NCI-H82 treated with DMSO at 0.1 percent for 48 hours (cell line): ENCODE measurements around the gene DLG2.
A peak's percentile ranks its signal among the peaks of the same experiment; 100 is the strongest.
"Not testable (repeated sequence)": the region's sequence is repeated elsewhere in the genome, so short reads cannot be mapped to it uniquely, and the experiment has no call there.

ENCODE experiments used
- DNase-seq: peaks from one replicate; lab custom pipeline; 2025; ENCODE audit not compliant: unreplicated experiment; lab: John Stamatoyannopoulos, UW

The DLG2 gene

DNA sequence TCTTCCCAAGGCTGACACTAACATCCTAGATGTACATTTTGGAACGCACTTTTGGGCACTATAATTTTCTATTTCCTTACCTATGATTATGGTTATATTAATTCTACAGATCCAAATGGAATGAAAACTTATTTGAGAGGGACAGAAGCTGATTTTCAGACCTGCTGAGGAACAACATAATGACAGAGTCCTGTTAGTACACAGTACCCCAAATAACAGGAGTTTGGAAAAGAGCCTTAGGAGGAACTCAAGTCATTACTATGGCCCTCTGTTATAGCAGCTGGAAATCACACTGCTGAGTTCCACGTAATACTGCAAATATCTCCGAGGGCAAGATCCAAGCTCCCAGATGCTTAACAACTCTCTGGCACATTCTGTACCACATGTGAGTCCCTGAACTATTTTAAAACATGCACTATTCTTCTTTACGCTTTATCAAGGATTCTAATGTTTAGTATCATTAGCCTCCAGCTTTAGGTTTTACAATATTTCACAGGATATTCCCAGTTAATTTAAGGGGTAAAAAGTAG lies 1313.2 kb downstream of the DLG2 start:
- DNase-seq: no peak

DNA sequence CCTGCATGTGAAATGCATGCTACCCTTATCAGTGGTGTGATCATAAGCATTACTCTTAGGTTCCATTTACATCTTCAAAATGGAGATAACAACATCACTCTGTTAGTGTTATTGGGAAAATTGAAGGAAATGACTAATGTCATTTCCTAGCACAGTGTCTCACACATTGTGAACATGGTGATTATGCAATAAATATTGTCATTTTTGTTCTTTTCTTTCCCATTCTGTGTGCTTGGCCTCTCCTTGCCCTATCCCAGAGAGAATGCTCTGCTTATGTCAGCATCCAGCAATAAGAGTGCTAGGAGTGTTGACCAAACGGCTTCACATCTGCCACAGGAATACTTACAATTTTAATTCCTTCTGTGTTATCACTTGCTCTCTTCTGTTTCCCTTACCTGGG lies 1316.9 kb downstream of the DLG2 start:
- DNase-seq: no peak

DNA sequence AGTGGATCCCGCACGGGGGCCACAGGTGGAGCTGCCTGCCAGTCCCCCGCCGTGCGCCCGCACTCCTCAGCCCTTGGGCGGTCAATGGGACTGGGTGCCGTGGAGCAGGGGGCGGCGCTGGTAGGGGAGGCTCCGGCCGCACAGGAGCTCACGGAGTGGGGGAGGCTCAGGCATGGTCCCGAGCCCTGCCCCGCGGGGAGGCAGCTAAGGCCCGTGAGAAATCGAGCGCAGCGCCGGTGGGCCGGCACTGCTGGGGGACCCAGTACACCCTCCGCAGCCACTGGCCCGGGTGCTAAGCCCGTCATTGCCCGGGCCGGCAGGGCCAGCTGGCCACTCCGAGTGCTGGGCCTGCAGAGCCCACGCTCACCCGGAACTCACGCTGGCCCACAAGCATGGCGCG lies 1318.7 kb downstream of the DLG2 start:
- not testable (repeated sequence) for DNase-seq

DNA sequence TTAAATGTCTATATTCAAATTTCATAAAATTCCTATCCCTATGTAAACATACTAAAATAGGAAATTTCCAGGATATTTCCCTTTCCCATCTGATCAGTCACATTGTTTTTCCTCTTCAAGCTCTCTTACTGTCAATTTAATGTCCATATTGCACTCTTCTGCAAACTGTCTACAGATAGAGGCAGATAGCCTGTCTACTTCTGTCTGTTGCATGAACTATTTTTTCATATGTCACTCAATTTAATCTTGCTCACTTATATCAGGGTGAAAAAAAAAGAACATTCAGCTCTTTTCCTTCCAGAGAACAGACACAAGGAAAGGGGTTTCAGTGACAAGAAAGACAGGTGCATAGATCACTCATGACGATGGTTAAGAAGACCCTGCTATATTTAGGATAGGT lies 1327.1 kb downstream of the DLG2 start:
- DNase-seq: no peak

DNA sequence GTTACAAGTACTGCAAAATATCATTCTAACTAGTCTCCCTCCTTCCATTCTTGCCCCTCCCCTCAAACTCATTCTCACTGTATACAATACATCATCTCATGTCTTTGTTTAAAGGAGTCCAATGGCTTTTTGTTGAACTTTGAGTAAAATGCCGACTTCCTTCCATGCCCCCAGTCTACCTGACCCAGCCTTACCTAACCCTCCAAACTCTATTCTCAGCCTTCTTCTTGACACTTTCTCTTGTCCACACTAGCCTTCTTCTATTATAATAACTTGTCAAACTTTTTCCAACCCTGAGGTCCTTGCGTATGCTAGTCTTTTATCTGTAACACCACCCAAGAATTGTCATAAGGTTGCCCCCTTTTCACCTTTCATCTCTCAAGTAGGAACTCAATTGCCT lies 1329.6 kb downstream of the DLG2 start:
- DNase-seq: no peak

DNA sequence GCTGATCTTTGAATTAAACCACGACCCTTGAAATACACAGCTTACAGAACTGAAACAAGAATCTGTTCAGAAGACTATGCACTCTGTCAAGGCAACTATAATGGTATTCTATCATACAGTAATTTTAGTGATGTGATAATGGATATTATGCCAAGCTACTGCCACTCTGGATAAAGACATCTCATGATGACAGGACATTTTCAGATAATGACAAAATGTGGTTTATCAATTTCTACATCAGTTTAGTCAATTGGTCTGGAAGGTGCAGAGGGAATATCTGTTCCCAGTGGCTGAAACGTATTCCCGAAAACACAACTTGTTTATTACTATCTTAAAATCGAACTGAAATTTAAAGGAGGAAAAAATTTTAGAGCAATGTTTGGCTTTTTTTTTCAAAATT lies 1331.3 kb downstream of the DLG2 start:
- DNase-seq: no peak

DNA sequence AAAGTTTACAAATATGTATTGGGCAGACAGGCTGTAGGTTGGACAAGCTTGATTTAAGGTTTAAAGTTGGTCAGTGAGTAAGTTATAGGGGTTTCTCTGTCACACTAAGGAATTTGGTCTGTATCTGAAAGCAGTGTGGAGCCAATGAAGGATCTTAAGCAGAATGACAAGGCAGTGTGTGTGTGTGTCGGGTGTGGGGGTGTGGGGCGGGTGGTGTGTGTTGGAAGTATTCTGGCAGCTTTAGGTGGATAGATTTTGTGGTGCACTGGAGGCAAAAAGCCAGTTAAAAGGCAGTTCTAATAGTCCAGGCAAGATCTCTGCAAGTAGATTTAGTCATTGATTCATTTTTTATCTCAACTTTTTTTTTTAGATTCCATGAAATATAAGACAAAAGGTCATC lies 1334.2 kb downstream of the DLG2 start:
- no peak for DNase-seq

DNA sequence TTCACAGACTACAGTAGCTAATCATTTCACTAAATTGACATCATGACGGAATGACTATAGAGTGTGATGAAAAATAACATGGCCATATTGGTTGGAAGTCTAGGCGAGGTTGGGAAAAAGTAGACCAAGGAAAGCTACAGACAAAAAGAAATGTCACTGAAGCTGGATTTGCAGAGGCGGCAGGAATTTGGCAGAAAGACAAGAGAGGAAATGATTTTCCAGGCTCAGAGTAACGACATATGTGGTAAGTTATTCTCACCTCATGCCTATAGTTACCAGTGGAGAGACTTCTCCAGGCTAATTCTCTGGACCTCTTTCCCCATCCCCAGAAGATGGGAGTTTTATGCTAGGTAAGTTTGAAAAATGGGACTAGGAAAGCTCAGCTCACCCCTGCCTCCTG lies 1335.1 kb downstream of the DLG2 start:
- no peak for DNase-seq

DNA sequence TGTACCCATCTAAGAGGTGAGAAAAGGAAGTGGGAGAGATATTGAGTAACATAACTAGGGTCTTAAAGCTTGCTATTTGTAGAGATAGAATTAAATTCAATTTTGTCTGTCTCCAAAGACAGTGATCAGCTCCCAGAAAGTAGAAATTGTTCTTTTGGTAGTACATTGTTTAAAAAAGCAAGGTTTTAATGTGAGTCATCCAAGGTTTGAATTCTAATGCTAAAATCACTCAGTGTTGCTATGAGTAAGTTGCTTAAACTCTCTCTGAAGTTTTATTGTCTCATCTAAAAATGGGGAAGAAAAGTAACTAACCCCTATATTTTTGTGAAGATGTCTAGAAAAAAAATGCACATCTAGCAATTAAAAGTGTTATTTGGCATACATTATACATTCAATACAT lies 1336.5 kb downstream of the DLG2 start:
- no peak for DNase-seq

DNA sequence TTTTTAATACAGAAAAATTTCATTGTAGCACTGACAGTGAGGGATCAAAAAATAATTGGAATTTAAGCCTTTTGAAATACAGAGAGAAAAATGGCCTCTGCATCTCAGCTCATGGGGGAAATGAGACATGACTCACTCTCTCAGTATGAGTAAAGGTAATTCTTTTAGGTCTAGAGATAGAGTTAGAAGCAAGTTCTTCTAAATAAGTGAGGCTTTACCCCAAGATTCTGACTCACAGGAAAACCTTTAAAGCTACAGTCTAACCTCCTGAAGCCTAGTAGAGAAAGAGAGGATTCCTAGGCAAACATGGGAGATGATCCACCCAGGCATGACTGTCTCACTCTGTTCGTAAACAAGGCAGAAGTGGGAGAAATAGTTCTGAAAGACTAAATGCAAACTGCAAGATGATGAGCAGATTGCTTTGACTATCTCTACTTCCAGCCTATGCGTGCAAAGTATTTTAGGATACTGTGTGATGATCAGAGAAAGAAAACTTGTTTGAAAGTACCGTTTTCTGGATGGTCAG lies 1337.7 kb downstream of the DLG2 start:
- DNase-seq: no peak

DNA sequence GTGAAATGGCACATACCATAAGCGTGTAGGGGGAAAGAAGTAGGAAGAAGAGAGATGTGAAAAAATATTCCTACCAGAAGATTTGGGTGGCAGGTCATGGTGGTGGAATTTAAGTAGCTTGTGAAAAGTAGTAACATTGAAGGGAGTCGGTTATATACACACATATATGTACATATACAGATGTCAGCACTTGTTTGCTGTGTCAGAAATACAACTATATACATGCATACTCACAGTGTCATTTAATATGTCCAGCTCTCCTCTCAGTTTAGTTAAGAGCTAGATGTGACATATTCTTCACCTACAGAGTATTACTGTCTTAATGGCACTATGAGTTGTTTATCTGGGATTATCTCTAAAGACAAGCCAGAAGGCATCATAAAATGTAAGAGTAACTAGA lies 1353.6 kb downstream of the DLG2 start:
- no peak for DNase-seq

DNA sequence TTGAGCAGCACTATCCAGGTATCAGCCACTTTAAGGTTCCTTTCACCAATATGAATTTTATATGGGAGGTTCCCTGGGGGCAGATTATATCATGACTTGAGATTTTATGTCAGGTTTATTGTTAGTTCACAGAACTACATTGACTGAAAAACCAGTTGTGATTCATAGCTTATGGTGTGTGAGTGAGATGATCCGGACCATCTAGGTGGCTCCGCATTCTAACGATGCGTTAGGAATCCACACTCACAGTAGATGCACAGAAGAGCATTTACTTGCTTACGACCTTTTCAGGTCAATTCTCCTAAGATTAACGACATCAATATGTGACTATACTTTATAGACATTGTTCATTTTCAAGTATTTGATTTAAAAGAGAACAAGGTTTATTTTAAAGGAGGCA lies 1356.7 kb downstream of the DLG2 start:
- no peak for DNase-seq

DNA sequence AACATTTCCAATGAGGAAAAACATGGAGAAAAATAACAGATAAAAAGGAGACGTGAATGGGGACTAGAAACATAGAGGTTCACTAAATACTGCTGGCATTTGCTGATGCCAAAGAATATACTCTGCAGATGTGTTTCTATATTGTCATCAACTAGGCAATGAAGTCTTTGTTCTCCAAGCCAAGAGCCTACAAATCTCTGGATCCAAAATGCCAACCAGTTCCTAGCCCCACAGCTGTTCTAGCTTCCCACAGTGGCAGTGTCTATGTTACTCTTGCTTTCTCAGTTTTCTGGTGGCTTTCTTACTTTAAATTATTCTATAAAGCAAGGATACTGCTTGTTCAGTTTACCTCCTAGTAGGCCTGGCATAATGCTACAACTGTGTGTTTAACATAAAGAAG lies 1363.1 kb downstream of the DLG2 start:
- no peak for DNase-seq

DNA sequence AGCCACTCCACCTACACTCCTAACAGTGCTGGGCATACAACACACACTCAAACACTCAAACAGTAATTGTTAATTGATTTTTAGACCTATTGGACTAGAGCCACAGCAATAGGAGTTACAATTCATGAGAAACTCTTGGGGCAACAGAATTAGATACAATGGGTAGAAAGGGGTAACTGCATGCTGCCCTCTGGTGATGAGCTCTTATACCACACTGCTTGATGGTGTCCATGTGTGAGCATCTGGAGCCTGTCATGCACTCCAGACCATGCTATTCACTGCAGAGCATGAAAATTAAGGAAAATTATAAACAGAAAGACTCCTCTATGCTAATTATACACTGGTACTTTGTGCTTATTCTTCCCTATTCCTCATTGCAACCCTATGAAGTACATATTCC lies 1365.4 kb downstream of the DLG2 start:
- peak; percentile 21 for DNase-seq

DNA sequence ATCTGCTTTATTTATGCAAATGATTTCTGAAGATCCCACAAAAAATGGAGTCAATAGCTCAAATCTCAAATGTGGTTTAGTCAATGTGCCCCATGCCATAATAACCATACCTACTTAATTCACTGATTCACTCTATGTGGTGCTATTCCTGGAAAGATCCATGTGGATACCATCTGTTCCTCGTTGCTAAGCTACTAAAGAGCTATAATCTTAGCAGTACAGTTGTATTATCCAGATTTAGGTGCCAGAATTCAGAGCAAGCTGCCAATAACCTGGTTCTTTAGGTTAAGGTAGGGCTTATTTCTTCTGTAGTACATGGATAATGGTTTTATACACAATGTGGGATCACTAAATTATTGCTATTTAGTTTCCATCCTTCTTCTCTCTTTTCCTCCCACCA lies 1366.3 kb downstream of the DLG2 start:
- DNase-seq: peak; percentile 92

DNA sequence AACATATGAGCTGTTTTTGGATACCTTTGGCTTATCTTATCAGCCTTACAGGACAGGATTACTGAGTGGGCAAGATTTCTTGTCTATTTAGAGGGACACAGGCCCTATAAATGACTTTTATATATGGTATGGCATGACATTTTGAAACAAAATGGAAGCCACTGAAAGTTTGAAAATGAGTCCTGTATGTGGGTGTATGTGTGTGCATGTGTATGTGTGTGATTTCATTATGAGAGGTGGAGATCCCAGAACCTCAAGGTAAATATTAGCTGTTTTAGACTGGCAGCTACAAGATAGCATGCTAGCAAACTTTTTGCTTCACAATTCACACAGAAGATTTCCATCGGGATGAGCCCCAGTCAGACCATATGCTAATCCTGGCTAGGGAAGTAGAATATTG lies 1370.5 kb downstream of the DLG2 start:
- DNase-seq: no peak

DNA sequence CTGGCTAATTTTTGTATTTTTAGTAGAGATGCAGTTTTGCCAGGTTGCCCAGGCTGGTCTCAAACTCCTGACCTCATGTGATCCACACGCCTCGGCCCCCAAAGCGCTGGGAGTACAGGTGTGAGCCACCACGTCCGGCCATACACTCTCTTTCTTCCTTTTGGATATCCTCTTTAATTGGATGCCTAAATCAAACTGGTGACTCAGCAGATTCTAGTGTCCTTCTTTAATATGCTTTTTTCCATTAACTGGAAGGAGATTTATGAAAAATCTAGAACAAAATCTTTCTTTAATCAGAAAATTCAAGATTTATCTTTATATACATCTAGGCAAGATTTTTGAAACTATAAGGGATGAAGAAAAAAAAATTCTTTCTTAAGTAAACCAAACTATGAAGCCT lies 1371.7 kb downstream of the DLG2 start:
- no peak for DNase-seq

DNA sequence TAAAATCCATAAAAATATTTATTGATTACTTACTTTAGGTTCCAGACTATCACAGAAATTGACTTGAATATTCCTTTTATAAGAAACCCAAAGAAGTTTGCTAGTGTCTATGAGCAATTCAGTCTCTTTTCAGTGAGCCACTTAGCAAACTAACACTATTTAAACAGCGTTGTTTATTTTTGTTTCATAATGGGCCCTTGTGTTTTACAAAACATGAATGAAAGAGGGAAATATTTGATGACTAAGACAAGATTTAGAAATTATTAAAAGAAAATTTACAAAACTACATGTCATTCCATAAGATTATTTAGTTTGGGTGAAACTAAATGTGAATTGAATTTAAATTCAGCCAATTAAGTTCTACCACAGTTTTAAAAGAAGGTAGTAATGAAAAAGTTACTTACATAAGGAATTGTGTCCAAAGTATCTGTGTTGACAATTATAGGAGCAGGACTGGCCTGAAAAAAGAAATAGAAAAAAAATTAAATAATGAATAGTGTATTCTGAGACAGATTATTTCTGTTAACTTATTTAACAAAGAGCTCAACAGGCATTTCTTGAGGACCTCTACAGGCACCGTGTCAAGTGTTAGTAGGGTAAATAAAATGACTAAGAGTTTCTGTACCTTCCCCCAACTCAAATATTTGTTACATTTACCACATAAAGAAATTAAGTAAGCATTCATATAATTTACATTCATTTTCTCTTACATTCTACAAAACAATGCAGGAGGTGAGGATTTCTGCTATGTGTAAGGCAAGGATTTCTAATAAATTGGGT lies 1376.1 kb downstream of the DLG2 start:
- DNase-seq: no peak

DNA sequence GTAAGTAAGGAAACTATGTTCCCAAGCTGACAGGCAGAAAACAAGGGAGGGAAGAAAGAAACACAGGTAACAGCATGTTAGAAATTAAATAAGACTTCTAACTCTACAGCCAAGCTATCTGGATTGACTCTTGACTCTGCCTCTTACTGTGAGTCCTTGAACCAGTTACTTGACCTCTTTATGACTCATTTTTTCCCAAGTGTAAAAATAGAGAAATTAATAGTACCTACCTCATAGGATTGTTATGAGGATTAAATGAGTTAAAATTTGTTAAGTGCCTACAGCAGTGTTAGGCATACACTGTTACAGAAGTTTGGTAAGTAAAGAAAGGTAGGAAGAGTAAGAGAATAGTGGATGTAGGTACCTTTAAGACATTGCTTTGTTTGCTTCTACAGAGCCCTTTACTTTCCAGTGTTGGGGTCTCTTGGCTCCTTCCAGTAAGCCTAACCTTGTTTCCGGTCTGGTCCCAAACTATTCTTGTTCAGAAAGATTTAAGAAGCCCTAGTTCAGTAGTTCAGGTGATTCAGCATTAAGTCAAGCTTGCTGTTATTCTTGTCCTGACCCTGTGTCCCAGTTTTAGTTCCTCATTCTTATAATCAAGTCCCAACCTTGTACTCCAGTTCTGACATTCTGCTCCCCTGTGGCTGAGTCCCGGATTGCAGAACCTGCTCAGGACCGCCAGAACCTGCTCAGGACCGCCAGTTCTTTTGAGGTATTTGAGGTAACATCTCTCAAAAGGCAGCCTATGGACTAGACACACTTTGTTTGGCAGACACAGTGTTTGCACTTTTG lies 1377.6 kb downstream of the DLG2 start:
- no peak for DNase-seq

DNA sequence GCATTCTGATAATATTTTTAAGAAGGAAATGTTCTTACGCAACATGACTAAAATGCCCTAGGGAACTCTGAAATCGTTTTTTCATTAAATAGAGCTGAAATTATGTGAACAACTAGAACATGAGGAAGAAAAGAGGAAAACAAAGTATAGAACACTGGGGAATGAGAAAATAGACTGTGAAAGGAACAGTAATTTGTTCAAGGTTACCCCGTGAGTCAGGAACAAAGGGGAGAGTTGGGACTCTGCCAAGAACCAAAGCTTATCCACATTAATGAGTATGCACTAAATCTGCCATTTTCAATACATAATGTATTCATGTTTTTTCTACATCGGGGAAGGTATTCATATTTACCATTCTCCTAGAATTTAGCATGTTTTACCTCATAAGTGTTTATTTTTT lies 1379.2 kb downstream of the DLG2 start:
- no peak for DNase-seq

DNA sequence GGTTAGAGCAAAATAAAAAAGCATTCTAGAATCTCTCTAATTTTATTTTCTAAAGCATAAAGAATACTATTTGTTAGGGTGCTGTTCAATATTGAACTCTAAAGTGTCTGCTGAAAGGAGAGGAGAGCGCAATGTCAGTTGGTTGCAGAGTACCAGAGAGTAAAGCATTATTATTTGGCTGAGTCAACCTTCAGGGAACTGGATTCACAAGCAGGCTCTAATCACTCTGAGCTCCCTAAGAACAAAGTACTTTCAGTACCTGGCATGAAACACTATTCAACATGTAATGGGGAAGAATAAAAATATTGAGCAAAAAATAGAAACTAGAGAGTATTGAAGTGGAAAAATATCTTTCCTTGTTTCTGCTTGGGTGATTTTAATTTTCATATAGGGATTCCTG lies 1380.0 kb downstream of the DLG2 start:
- DNase-seq: no peak

DNA sequence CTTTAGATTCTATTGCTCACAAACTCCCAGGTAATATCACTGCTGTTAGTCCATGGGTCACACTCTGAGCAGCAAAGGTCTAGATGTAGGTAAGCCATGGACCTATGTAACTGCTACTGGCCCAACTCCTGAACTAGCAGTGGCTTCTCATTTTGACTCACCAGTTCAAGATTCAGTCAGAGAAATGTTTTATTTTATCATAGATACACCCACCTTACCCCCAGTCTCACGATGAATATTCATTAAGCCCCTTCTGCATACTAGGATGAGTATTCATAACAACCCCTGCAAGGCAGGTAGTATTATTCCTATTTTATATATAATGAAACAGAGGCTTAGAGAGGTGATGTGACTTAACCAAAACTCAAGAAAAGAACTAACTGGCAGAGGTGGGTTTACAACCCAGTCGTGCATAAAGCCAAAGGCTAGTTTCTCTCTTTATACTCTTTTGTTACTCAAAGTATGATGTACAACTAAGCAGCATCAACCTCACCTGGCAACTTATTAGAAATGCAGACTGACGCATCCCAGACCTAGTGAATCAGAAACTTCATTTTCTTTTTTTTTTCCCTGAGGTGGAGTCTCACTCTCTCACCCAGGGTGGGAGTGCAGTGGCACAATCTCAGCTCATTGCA lies 1383.4 kb downstream of the DLG2 start:
- DNase-seq: no peak
